SK-N-MC (cell line): ENCODE measurements around the gene WDR26.

Experiments used
- EZH2 ChIP-seq: fragments of 200-600 bp; sonication (generic); IDR thresholded peaks from one replicate; pipeline ENCODE4 v1.6.1; 2017; ENCODE audit warnings: antibody characterized with exemption
- FOXP2 ChIP-seq: optimal IDR thresholded peaks from 2 replicates; pipeline ENCODE3; 2011; ENCODE audit warnings: mild to moderate bottlenecking, moderate library complexity; ENCODE audit not compliant: insufficient read depth; ENCODE audit errors: extremely low read length, control extremely low read depth
- POLR2AphosphoS5 ChIP-seq: IDR thresholded peaks from 2 replicates; pipeline ENCODE4 v1.6.1; 2012; ENCODE audit warnings: mild to moderate bottlenecking, low read depth, low read length, borderline replicate concordance

DNA sequence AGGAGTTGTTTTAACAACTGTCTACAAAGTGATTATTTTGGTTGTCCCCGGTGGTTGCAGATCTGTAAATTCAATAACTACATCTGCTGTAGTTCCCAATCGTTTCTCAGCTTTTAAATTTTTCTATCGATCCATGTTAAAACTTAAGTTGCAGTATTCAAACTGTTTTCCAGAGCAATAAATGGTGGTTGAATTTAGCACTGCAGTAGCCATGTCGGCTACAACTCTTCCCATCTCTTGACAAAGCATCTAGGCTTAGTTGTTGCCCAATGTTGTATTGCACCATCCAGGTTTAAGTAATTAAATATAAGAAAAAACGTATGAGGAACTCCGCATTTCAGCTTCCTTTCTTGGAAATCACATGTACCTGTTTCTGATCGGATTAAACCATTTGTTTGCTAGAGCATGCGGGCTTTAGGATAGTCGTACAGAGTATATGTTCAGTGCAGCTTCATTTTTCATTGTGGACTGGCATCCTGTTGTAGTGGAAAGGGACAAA is 76.9 kb downstream of the WDR26 start:
- TF ChIP-seq POLR2AphosphoS5 = no peak
- no peak for TF ChIP-seq EZH2
- no peak for TF ChIP-seq FOXP2
